ENCODE measurements around the gene TKT.

DNA sequence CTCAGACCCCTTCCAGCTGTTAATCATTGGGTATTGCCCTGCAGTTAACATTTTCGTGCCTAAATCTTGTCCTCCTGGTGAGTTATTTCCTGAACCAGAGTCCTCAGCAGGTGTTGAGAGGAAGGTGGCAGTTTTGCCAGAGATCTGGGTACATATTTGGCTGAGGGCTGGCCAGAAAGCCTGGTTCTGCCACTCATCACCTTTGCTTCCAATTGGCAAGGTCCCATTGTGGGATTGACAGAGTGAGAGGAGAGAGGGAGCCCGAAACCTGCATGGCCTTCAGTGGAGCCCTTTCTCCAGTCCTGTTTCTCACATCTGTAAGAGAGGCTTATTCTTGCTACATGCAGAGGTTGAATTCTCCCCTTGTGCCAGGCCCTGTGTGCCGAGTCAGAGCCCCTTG, 8.9 kb upstream of the TKT start:
- TF ChIP-seq, protein P1, sequence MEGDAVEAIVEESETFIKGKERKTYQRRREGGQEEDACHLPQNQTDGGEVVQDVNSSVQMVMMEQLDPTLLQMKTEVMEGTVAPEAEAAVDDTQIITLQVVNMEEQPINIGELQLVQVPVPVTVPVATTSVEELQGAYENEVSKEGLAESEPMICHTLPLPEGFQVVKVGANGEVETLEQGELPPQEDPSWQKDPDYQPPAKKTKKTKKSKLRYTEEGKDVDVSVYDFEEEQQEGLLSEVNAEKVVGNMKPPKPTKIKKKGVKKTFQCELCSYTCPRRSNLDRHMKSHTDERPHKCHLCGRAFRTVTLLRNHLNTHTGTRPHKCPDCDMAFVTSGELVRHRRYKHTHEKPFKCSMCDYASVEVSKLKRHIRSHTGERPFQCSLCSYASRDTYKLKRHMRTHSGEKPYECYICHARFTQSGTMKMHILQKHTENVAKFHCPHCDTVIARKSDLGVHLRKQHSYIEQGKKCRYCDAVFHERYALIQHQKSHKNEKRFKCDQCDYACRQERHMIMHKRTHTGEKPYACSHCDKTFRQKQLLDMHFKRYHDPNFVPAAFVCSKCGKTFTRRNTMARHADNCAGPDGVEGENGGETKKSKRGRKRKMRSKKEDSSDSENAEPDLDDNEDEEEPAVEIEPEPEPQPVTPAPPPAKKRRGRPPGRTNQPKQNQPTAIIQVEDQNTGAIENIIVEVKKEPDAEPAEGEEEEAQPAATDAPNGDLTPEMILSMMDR (IDR thresholded peaks at IDR 0.05) = no peak
- TF ChIP-seq POLR2A (IDR thresholded peaks at IDR 0.05) = no peak

Measured in Peyer's patch (tissue), 4 donors.